Ovary (tissue), 3 donors: Measurements from ENCODE around the gene CRYGD.

Experiments
- CTCF ChIP-seq, 3 donors: fragments of 450-650 bp in 2 of 3; fragments of 200-600 bp in 1 of 3; IDR thresholded peaks; one replicate each; pipeline versions ENCODE4 v1.5.1 to v1.8.0; 2016 to 2022; ENCODE audit warnings: antibody characterized with exemption in 3 of 3, mild to moderate bottlenecking in 1 of 3
- EP300 ChIP-seq: sonication (generic); formaldehyde crosslinking; IDR thresholded peaks from one replicate; pipeline ENCODE4 v1.6.1; 2017; ENCODE audit warnings: antibody characterized with exemption
- donor health status: DM: no; HTN: no; CAD: no.

- TF ChIP-seq CTCF (IDR thresholded peaks at IDR 0.05) (no peak), EP300 (no peak)
These were observed 25.8 kb upstream of the CRYGD start for GRCh38 chr2:208150094-208150493.
